NCI-H82 treated with DMSO at 0.1 percent for 48 hours (cell line): ENCODE data around the gene SLC35B3.
"Not testable (repeated sequence)": the region's sequence is repeated elsewhere in the genome, so short reads cannot be mapped to it uniquely, and the experiment has no call there.

ENCODE experiments used
- DNase-seq: peaks from one replicate; lab custom pipeline; 2025; ENCODE audit not compliant: unreplicated experiment; lab: John Stamatoyannopoulos, UW

The SLC35B3 gene

DNA sequence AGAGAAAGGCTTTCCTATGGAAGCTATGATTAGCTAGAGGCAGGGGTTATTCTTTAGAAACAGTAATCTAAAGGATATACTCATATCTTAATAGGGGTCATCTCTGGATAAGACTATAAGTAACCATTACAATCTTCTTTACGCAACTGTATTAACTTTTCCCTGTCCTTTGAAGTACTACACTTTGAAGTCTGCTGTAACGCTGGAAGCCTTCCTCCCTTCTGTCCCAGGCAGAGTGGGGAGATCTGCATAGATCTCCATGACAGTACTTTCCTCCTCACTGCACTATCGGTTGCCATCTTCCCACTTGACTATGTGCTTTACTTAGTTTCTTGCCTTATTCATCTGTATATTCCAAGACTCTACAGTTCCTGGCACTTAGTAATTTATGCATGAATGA, 20.1 kb downstream of the SLC35B3 start:
- no peak for DNase-seq

DNA sequence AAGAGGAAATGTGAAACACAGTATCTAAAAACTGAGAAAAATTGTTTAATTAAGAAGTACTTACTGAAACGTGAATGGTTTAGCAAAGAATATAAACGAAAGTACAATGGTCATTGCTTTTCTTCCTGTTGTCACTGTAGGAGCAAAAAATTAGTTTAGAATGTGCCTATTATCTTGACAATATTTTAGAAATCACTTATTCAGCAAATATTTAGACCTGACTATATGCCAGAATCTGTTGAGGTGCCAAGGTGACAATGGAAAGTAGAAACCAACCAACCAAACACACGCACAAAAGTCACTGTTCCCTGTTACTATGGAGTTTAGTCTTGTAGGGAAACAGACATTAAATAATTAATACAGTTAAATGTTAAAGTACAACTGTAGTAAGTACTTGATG, 20.5 kb downstream of the SLC35B3 start:
- no peak for DNase-seq

DNA sequence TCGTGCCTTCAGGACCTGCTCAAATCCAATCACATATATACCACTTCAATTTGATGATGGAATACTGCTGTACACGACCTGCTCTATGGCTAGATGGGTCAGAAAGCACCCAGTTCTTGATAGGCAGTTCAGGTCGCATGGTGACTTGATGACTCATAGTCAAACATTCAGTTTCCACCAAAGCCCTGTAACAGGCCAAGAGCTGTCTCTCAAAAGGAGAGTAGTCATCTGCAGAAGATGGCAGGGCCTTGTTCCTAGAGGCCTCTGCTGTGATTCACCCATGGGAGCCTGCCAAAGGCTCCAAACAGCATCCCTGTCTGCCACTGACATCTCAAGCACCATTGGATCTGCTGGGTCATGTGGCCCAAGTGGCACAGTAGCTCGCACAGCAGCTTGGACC, 29.4 kb downstream of the SLC35B3 start:
- not testable (repeated sequence) for DNase-seq

DNA sequence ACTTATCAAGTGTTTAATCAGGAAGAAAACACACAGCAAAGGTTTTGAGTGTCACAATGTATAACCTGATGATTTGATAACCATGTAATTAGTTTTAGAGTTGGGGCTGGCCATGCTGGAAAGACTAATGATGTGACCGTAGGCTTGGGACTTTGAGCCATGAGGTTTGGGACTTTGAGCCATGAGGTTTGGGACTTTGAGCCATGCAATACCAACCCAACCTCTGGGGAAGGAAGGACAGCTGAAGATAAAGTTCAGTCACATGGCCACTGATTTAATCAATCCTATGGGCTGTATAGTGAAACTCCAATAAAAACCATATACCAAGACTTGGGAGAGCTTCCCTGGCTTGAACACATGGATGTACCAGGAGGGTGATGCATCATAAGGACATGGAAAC, 32.8 kb downstream of the SLC35B3 start:
- DNase-seq: no peak

DNA sequence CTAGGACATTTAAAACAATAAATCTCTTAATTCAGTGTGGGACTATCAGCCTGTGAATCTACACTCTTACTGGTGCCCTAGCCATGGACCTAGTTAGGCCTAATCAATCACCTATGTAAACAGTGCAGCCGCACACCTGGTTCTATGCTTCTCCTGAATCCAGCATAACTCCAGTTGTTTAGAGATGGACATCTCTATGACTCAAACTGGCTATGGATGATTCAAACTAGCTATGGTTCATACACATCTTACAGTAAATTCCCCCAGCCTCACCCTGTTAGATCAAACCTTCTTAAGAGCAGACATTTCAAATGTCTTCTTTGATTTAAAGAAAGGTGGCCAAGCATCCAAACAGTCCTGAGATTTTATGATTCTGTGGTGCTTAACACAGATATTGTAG, 34.7 kb downstream of the SLC35B3 start:
- no peak for DNase-seq

DNA sequence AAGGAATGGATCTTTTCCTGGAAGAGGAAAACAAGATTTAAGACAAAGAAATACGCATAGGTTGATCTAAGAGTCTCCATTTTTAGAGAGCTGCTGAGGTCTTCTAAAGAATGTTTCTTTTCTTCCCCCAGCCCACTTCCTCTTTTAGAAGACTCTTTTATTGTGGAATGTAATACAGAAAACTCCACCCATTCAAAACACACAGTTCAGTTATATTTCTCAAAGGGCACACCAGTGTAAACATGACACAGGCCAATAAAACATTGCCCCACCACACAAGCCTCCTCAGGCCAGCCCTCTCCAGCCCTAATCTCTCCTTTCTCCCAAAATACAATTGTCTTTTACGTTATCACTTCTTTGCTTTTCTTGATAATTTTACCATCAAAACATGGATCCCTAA, 42.8 kb downstream of the SLC35B3 start:
- no peak for DNase-seq

DNA sequence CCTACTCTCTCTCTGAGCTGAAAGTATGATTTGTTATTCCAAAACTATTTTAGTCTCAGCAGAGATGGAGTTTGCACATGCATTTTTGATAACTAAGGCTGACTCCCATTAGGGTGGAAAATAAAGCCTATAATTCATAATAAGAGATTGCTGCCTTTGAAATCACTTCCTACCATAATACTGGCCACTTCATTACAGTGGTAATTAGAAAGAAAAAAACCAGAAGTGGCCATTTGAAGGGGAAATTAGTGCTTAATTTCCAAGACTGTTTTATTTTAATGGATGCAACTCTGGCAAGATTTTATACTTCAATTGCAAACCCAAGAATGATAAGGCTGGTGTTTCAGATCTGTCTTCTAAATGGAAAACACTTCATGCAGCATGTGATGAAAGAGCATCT, 43.4 kb downstream of the SLC35B3 start:
- DNase-seq: no peak

DNA sequence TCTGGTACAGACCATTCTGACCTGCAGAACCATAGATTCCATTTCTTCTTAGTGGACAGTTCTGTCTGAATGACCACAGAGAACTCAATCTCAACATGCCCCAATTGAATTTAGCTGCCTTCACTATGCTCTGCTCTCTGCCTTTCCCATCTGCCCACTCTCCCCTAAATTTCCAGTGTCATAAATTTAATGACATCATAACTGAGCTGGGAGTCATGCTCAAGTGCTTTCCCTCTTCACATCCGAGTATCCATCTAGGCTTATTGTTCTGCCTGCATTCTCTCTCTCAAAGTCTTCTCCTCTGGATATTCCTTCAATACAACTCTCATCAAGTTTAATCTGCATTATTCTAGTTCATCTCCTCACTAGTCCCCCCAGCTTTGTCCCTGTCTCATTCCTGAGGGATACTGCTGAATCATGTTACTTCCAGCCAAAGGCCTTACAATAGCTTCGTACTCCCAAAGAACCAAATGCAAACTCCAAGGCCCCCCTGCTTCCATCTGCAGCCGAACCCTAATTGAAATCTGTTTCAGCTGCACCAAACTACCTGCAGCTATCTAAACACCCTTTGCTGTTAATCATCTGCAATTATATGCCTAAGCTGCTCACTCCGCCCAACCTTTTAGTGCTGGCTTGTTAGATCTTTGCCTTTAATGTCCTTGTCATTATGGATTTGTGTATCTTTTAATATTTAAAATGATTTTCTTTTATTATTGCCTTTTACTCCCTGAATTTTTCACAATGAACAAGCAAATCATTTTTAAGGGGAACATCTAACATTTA, 46.1 kb downstream of the SLC35B3 start:
- no peak for DNase-seq

DNA sequence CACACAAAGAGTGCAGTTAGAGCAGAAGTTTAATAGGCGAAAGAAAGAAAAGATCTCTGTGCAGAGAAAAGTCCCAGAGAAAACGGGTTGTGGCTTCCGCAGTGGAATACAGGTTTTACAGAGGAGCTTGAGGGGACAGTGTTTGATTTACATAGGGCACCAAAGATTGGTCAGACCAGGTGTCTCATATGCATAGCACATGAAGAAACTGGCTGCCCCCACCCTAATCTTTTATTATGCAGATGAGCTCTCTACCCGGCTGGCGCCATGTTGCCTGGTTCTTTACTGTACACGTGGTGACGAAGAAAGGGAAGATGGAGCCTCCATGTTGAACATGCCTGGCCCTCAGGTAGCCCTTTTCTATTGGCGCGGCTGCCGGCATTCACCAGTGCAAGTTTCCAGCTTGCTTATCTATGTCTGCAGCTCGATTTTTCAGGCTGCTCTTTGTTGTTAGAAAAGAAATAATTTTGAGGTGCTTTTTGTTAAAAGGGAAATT, 47.4 kb downstream of the SLC35B3 start:
- DNase-seq: no peak

DNA sequence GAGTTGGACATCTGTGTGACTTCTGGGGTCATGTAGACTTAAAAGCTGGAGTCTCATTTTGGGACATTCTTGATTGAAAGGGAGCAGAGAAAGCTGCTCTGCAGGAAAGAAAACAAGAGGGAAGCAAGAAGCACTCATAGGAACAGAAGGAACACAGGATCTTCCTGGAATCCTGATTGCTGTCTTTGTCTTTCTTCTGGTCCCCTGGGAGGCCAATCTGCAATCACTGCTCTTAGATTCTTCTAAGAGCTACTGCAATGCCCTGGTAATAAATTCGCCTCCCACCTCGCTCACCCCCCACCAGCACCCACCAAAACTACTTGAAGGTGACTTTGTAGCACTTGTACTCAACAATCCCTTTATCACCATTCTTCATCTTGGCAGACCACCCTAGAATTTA, 51.8 kb downstream of the SLC35B3 start:
- no peak for DNase-seq

DNA sequence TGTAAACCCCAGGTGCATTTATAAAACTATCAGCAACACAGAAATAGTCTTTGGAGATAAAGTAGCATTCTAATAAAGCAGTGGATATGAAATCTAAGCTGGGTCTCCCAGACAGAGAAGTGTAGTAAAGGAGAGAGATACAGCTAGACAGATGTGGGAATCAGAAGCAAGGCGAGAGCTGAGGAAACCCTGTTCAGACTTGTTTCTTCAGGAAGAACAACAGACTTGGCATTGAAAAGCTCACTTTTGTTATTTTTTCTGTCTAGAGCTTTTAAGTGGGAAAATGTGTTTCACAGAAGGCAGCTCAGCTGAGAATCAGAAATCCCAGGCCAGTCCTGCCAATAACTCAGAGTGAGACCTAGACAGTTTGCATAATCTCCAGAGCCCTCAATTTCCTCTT, 52.9 kb downstream of the SLC35B3 start:
- DNase-seq: no peak

DNA sequence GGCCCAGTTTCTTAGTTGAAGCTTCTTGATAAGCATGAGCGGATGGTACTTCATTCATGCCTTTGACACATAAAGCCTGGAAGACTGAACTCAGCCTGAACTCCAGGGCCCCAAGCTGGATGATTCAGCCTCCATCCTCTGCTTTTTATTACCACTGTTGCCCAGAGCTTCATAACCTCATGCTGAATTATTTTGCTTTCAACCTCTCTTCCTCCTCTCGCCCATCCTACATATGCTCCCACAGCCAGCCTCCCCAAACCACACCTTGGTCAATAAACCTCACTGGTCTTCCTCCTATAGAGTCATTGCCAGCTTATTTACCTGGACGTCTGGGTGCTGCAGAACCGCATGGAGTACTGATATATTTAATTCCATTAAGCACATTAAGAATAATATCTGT, 59.4 kb downstream of the SLC35B3 start:
- DNase-seq: no peak
